Loucy (cell line): ENCODE results near the gene AP5Z1.

Experiments
- H2AFZ ChIP-seq: fragments of 200-600 bp; sonication (generic); 2 replicates; pipeline ENCODE4 v1.6.0; 2016; ENCODE audit warnings: antibody characterized with exemption, mild to moderate bottlenecking, low read length, moderate library complexity
- H3F3A ChIP-seq: fragments of 200-600 bp; 2 replicates; pipeline ENCODE4 v1.6.0; 2016; ENCODE audit warnings: antibody characterized with exemption, low read depth, mild to moderate bottlenecking
- H3K27me3 ChIP-seq: fragments of 200-600 bp; sonication (generic); 2 replicates; pipeline ENCODE4 v1.6.1; 2014; ENCODE audit warnings: low read length, mild to moderate bottlenecking; ENCODE audit not compliant: insufficient read depth, poor library complexity, severe bottlenecking
- H3K36me3 ChIP-seq: fragments of 200-600 bp; sonication (generic); 2 replicates; pipeline ENCODE4 v1.6.1; 2016; ENCODE audit warnings: low read length; ENCODE audit not compliant: insufficient read depth
- H3K4me1 ChIP-seq: fragments of 200-600 bp; sonication (generic); 2 replicates; pipeline ENCODE4 v1.5.1; 2014; ENCODE audit warnings: low read length, mild to moderate bottlenecking; ENCODE audit not compliant: insufficient read depth, poor library complexity, severe bottlenecking
- H3K4me2 ChIP-seq: fragments of 200-600 bp; sonication (generic); 2 replicates; pipeline ENCODE4 v1.6.0; 2014; ENCODE audit warnings: antibody characterized with exemption, low read length, low read depth, mild to moderate bottlenecking; ENCODE audit not compliant: poor library complexity, severe bottlenecking
- H3K4me3 ChIP-seq: fragments of 200-600 bp; sonication (generic); 2 replicates; pipeline ENCODE4 v1.5.1; 2014; ENCODE audit warnings: low read length, mild to moderate bottlenecking, mixed read lengths; ENCODE audit not compliant: poor library complexity, severe bottlenecking
- H3K79me2 ChIP-seq: fragments of 200-600 bp; sonication (generic); 2 replicates; pipeline ENCODE4 v1.6.1; 2014; ENCODE audit warnings: low read length; ENCODE audit not compliant: insufficient read depth
- H3K9ac ChIP-seq: fragments of 200-600 bp; sonication (generic); 2 replicates; pipeline ENCODE4 v1.6.0; 2014; ENCODE audit warnings: mild to moderate bottlenecking, low read depth, low read length, moderate library complexity; ENCODE audit not compliant: poor library complexity, severe bottlenecking
- H3K9me2 ChIP-seq: fragments of 200-600 bp; sonication (generic); replicated peaks from 2 replicates; pipeline ENCODE4 v1.6.1; 2016; ENCODE audit warnings: low read depth, low read length, mixed read lengths
- H3K9me3 ChIP-seq: fragments of 200-600 bp; sonication (generic); 2 replicates; pipeline ENCODE4 v1.6.1; 2014; ENCODE audit warnings: mild to moderate bottlenecking, antibody characterized with exemption, low read length, low read depth; ENCODE audit not compliant: insufficient read depth
- H4K20me1 ChIP-seq: fragments of 200-600 bp; sonication (generic); 2 replicates; pipeline ENCODE4 v1.6.0; 2014; ENCODE audit warnings: antibody characterized with exemption, low read length, mild to moderate bottlenecking; ENCODE audit not compliant: insufficient read depth, poor library complexity, severe bottlenecking
- EZH2phosphoT487 ChIP-seq: fragments of 200-600 bp; IDR thresholded peaks from 2 replicates; pipeline ENCODE4 v1.6.1; 2018; ENCODE audit warnings: antibody characterized with exemption, mild to moderate bottlenecking, moderate library complexity, borderline replicate concordance
- TF ChIP-seq, protein P1 (sequence below): fragments of 200-600 bp; sonication (generic); conservative IDR thresholded peaks from 2 replicates; pipeline ENCODE4 v1.5.1; 2014; ENCODE audit warnings: mild to moderate bottlenecking, antibody characterized with exemption, low read length

Gene AP5Z1

DNA sequence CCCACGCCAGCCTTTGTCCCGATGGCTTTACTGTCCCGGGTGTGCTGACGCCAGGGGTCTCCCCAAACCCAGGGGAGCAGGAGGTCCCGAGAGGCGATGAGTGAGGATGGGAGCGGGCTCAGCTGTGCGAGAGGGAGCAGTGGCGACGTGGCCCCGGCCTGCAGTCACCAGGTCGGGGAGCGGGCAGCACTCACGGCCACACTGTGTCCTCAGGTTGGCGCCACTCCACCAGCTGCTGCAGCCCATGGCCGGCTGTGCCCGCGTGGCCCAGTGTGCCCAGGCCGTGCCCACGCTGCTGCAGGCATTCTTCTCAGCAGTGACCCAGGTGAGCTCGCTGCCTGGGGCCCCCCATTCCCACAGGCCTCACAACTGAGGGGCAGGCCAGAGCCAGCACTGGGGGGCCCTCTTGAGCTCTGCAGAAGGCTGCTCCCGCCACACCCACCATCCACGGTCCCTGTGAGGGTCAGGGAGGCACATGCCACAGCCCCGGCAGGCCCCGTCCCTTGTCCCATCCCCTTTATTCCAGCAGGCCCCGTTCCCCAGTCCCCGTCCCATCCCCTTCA lies 13.3 kb downstream of the AP5Z1 start:
- H3F3A ChIP-seq: no peaks in the 10 kb centered on the region
- H3K79me2 ChIP-seq: no peaks in the 10 kb centered on the region
- no peaks in the 10 kb centered on the region for H3K27me3 ChIP-seq
- H3K4me1 ChIP-seq: no peaks in the 10 kb centered on the region
- H3K9me3 ChIP-seq: no peaks in the 10 kb centered on the region
- H2AFZ ChIP-seq: no peak overlapping the region
- no peaks in the 10 kb centered on the region for H3K9me2 ChIP-seq
- H3K4me3 ChIP-seq: no peak overlapping the region
- H4K20me1 ChIP-seq: no peaks in the 10 kb centered on the region
- H3K9ac ChIP-seq: no peak overlapping the region
- no peak overlapping the region for H3K4me2 ChIP-seq
- TF ChIP-seq, protein P1, sequence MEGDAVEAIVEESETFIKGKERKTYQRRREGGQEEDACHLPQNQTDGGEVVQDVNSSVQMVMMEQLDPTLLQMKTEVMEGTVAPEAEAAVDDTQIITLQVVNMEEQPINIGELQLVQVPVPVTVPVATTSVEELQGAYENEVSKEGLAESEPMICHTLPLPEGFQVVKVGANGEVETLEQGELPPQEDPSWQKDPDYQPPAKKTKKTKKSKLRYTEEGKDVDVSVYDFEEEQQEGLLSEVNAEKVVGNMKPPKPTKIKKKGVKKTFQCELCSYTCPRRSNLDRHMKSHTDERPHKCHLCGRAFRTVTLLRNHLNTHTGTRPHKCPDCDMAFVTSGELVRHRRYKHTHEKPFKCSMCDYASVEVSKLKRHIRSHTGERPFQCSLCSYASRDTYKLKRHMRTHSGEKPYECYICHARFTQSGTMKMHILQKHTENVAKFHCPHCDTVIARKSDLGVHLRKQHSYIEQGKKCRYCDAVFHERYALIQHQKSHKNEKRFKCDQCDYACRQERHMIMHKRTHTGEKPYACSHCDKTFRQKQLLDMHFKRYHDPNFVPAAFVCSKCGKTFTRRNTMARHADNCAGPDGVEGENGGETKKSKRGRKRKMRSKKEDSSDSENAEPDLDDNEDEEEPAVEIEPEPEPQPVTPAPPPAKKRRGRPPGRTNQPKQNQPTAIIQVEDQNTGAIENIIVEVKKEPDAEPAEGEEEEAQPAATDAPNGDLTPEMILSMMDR: no peak
- no peak for TF ChIP-seq EZH2phosphoT487
- H3K36me3 ChIP-seq: peaks cover 28% of the 10 kb centered on the region; the same call in 1 of the 2 replicates

GRCh38 chr7:4789194-4790077 lies 14.0 kb downstream of the AP5Z1 start:
- H3K9me3 ChIP-seq: no peaks in the 10 kb centered on the region
- no peaks in the 10 kb centered on the region for H3K4me1 ChIP-seq
- H3K9ac ChIP-seq: no peak overlapping the region
- no peak overlapping the region for H3K4me3 ChIP-seq
- peaks cover 28% of the 10 kb centered on the region; the same call in 1 of the 2 replicates for H3K36me3 ChIP-seq
- H3F3A ChIP-seq: no peaks in the 10 kb centered on the region
- no peak overlapping the region for H3K4me2 ChIP-seq
- no peak overlapping the region for H2AFZ ChIP-seq
- H3K79me2 ChIP-seq: no peaks in the 10 kb centered on the region
- no peaks in the 10 kb centered on the region for H4K20me1 ChIP-seq
- no peaks in the 10 kb centered on the region for H3K27me3 ChIP-seq
- TF ChIP-seq, protein P1: no peak
- no peak for TF ChIP-seq EZH2phosphoT487
- H3K9me2 ChIP-seq: no peaks in the 10 kb centered on the region

- Histone ChIP-seq H3K9me3 (no peaks in the 10 kb centered on the region), H3K9me2 (no peaks in the 10 kb centered on the region), H2AFZ (no peak overlapping the region), H3K4me2 (no peak overlapping the region), H4K20me1 (no peaks in the 10 kb centered on the region), H3K79me2 (no peaks in the 10 kb centered on the region), H3K27me3 (no peaks in the 10 kb centered on the region), H3K4me1 (no peaks in the 10 kb centered on the region), H3F3A (no peaks in the 10 kb centered on the region), H3K9ac (no peak overlapping the region), H3K4me3 (no peak overlapping the region), H3K36me3 (peaks cover 28% of the 10 kb centered on the region; the same call in 1 of the 2 replicates)
- TF ChIP-seq, protein P1: no peak
- no peak for TF ChIP-seq EZH2phosphoT487
Observed at GRCh38 chr7:4790078-4790465, 14.6 kb downstream of the AP5Z1 start.
